Measurements from ENCODE around the gene VPS26C. TPM values are rescaled to one million over a fixed set of nuclear protein-coding genes. Genes with fewer than 3 reads are reported as not detected.
"Not testable (repeated sequence)": the region's sequence is repeated elsewhere in the genome, so short reads cannot be mapped to it uniquely, and the experiment has no call there.

The VPS26C gene
- 10 to 100 TPM; 96.2 to 98.7 TPM for total RNA-seq

DNA sequence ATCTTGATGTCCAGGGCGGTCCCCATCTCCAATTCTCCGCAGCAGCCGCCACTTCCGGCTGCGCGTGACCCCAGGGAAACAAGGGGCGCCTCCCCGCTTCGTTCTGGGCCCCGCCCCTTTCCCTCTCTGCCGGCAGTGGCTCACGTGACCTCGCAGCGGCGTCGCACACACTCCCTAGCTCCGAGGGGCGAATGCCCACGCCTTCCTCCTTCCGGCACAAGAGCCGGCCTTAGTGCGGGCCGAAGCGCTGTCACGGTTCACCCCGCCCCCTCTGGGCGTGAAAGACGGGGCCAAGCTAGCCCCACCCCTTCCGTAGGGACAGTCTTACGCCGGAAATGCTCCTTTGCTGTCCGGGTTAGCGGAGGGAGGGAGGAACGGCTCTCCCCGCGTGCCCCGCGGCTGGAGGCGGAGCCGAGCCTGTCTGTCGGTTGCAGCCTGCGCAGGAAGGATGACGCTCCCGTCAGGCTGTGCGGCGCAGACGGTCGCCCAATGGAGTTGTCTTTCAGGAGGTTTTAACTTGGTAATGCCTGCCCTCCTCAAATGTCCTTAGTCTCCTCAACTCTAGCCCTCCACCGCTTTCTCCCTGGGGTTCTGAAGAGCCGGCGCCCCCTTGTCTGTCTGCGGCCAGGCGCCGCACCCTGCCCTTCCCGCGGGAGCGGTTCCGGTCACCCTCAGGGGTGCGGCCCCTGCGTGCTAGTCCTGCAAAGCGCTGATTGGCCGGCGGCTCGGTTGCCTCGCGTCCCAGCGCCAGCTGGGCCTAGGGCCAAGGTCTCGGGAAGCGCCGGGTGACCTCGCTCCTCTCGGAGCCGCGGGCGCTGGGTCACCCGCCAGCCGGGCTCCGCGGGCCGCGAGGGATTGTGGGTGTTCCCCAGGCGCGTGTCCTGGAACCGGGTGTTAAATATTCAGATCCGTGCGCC is at the start of gene VPS26C:
Gene VPS26C, minus strand, starts transcription at position 66 of the 917 bp plus-strand sequence. Its CDS starts 40 bp downstream, at position 26.
- peak within 1 kb of the TSS; percentile 95 for H3K4me3 Mint-ChIP-seq
- peak; percentile 94 for ATAC-seq
- ChIA-PET CTCF (interaction anchor here (0.6 to 2.4 kb wide), 8 partner anchors 9 to 300 kb away, joined by 3 to 8 read pairs (median 3); no protein-coding TSS in a partner anchor), POLR2A (interaction anchor here (0.8 to 4.1 kb wide), 18 partner anchors 9 to 297 kb away, joined by 3 to 55 read pairs (median 6); partner anchors contain the start of gene DYRK1A)
- peaks cover 40% of the 10 kb centered on the region for H3K4me1 Mint-ChIP-seq (ENCODE audit: low read depth)
- peaks cover 32% of the 10 kb centered on the region for H3K36me3 Mint-ChIP-seq (ENCODE audit: low read depth)
- no peaks in the 10 kb centered on the region for H3K9me3 Mint-ChIP-seq (ENCODE audit: insufficient read depth)
- no peaks in the 10 kb centered on the region for H3K27me3 Mint-ChIP-seq (ENCODE audit: low read depth)
- H3K27ac Mint-ChIP-seq: peak within 1 kb of the TSS; percentile 99
- DNase-seq: peak; percentile 99

DNA sequence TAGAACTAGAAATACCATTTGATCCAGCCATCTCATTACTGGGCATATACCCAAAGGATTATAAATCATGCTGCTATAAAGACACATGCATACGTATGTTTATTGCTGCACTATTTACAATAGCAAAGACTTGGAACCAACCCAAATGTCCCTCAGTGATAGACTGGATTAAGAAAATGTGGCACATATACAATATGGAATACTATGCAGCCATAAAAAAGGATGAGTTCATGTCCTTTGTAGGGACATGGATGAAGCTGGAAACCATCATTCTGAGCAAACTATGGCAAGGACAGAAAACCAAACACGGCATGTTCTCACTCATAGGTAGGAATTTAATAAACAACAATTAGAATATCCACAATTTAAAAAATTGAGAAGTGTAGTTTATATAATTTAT is 48.9 kb upstream of the VPS26C start:
- H3K9me3 Mint-ChIP-seq (ENCODE audit: insufficient read depth); H3K36me3 Mint-ChIP-seq (ENCODE audit: low read depth); H3K4me1 Mint-ChIP-seq (ENCODE audit: low read depth); H3K27ac Mint-ChIP-seq; POLR2A ChIA-PET; DNase-seq; ATAC-seq; CTCF ChIA-PET; H3K4me3 Mint-ChIP-seq: not testable (repeated sequence)
- peaks cover 13% of the 10 kb centered on the region for H3K27me3 Mint-ChIP-seq (ENCODE audit: low read depth)

DNA sequence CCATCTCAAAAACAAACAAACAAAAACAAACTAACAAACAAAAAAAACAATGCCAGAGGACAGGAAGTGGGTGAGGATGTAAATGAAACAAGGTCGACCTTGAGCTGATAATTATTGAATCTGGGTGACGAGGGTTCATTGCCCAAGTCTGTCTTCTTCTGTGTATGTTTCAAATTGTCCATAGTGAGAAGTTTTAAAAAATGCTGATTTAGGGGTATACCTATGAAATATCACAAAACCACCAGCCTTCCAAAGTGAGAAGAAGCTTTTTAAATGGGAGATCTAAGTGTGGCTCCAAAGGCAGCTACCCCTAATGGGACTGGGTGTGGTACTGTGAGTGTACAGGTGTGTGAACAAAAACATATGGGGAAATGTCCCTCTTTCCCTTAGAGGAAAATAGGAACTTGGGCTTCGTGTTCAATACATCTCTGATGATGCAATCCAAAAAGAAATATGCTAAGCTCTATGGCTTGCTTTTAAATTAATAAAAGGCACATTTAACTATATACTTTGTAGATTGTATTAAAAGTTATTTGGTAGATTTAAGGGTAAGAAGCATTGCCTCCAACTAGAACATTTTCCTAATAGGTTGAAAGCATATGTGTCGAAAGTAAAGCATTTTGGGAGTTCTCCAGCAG is 33.1 kb upstream of the VPS26C start:
- Mint-ChIP-seq H3K27me3 (ENCODE audit: low read depth) (no peaks in the 10 kb centered on the region), H3K4me3 (no peak overlapping the region), H3K9me3 (ENCODE audit: insufficient read depth) (no peaks in the 10 kb centered on the region), H3K36me3 (ENCODE audit: low read depth) (no peaks in the 10 kb centered on the region), H3K27ac (no peak overlapping the region), H3K4me1 (ENCODE audit: low read depth) (no peaks in the 10 kb centered on the region)
- POLR2A ChIA-PET: no interaction called here
- CTCF ChIA-PET: interaction anchor here (0.6 kb wide), 2 partner anchors 8 to 17 kb away, joined by 3 to 4 read pairs; no protein-coding TSS in a partner anchor
- ATAC-seq: no peak
- no peak for DNase-seq

DNA sequence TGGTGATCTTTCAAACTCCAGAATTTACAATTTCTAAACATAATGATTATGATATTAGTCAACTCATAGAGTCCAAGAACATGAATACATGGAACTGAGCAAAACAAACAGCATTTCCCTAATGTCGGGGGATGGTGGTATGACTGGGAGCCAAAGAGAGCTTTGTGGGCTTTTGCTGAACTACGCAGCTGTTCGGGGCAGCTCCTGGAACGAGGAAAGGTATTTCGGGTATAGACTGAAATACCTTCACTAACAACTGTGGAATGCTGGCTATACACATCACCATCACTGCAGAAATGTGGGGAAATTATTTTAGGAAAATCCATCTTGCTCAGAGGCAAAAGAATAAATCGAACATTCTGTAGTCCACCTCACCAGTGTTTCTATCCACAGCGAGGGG is 30.2 kb upstream of the VPS26C start:
- CTCF ChIA-PET: no interaction called here
- POLR2A ChIA-PET: no interaction called here
- H3K36me3 Mint-ChIP-seq (ENCODE audit: low read depth): no peaks in the 10 kb centered on the region
- H3K4me3 Mint-ChIP-seq: no peak overlapping the region
- ATAC-seq (no peak), DNase-seq (no peak)
- H3K4me1 Mint-ChIP-seq (ENCODE audit: low read depth): no peaks in the 10 kb centered on the region
- H3K27me3 Mint-ChIP-seq (ENCODE audit: low read depth): no peaks in the 10 kb centered on the region
- H3K9me3 Mint-ChIP-seq (ENCODE audit: insufficient read depth): no peaks in the 10 kb centered on the region
- no peak overlapping the region for H3K27ac Mint-ChIP-seq

DNA sequence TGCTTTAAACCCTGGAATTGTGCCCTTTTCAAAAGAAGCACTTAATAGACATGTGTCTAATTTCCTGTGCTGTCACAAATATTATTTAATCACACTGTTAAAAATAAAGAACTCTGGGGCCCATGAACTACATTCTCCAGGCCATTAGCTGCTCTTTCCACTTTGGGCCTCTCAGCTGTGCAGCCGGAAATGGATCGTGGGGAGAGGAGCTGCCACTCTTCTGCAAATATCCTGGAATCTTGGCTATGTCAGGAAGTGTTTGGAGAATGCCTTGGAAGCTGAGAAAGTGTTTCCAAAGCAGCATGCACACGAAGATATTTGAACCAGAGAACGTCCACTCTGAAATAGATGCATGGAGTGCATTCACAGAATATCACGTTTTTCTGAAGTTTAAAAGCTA is 27.5 kb upstream of the VPS26C start:
- Mint-ChIP-seq H3K36me3 (ENCODE audit: low read depth) (no peaks in the 10 kb centered on the region), H3K27me3 (ENCODE audit: low read depth) (no peaks in the 10 kb centered on the region), H3K4me1 (ENCODE audit: low read depth) (no peaks in the 10 kb centered on the region), H3K9me3 (ENCODE audit: insufficient read depth) (no peaks in the 10 kb centered on the region), H3K4me3 (no peak overlapping the region), H3K27ac (no peak overlapping the region)
- ChIA-PET POLR2A (no interaction called here), CTCF (interaction anchor here (1.8 kb wide), 1 partner anchor 20 kb away, joined by 4 read pairs; no protein-coding TSS in a partner anchor)
- ATAC-seq (no peak), DNase-seq (no peak)

DNA sequence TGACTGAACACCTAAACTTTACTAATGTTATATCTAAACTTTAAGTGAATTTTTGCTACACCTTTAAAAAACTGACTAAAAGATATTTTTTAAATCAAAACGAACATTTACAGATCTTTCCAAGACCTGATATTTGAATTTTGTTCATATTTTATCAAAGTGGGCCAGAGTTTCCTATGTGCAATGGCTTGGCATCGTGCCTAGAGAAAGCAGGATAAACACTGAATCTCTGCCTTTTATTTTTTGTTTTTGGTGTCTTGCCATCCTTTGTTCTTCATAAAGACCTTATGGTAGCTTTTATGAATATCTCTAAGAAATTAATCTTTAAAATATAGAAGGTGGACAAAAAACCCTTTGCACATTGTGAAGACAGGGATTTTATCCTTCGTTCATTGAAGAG is 25.8 kb upstream of the VPS26C start:
- no peaks in the 10 kb centered on the region for H3K9me3 Mint-ChIP-seq (ENCODE audit: insufficient read depth)
- no peaks in the 10 kb centered on the region for H3K27me3 Mint-ChIP-seq (ENCODE audit: low read depth)
- no peak for ATAC-seq
- POLR2A ChIA-PET: no interaction called here
- no peaks in the 10 kb centered on the region for H3K36me3 Mint-ChIP-seq (ENCODE audit: low read depth)
- H3K27ac Mint-ChIP-seq: no peak overlapping the region
- CTCF ChIA-PET: no interaction called here
- no peak for DNase-seq
- no peaks in the 10 kb centered on the region for H3K4me1 Mint-ChIP-seq (ENCODE audit: low read depth)
- no peak overlapping the region for H3K4me3 Mint-ChIP-seq

DNA sequence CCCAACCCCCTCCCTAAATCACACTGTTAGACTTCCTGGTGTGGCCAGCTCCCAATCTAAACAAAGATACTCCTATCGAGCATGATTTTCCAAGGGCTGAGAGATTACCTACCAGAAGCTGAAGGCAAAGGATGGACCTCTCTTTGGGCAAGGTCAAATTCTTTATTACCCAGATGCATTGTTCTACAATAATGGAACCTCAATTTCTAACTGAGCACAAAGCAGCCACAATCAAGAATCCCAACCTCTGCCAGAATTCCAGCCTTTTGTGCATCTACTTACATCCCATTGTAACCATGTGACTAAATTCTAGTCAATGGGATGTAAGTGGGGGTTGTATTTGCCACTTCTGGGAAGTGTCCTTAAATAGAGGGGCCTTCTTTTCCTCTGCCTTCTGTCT is 24.9 kb upstream of the VPS26C start:
- DNase-seq (no peak), ATAC-seq (no peak)
- ChIA-PET CTCF (interaction anchor here (0.6 kb wide), 1 partner anchor 9 kb away, joined by 4 read pairs; no protein-coding TSS in a partner anchor), POLR2A (no interaction called here)
- Mint-ChIP-seq H3K9me3 (ENCODE audit: insufficient read depth) (no peaks in the 10 kb centered on the region), H3K4me3 (no peak overlapping the region), H3K4me1 (ENCODE audit: low read depth) (no peaks in the 10 kb centered on the region), H3K27ac (no peak overlapping the region), H3K27me3 (ENCODE audit: low read depth) (no peaks in the 10 kb centered on the region), H3K36me3 (ENCODE audit: low read depth) (no peaks in the 10 kb centered on the region)

DNA sequence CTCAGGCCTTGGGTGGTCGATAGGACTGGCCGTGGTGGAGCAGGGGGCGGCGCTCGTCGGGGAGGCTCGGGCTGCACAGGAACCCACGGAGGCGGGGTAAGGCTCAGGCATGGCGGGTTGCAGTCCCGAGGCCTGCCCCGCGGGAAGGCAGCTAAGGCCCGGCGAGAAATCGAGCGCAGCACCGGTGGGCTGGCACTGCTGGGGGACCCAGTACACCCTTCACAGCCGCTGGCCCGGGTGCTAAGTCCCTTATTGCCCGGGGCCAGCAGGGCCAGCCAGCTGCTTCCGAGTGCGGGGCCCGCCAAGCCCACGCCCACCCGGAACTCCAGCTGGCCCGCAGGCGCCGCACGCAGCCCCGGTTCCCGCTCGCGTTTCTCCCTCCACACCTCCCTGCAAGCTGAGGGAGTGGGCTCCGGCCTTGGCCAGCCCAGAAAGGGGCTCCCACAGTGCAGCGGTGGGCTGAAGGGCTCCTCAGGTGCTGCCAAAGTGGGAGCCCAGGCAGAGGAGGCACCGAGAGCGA is 16.1 kb upstream of the VPS26C start:
- POLR2A ChIA-PET: interaction anchor here (0.7 kb wide), 1 partner anchor 281 kb away, joined by 4 read pairs; no protein-coding TSS in a partner anchor
- not testable (repeated sequence) for DNase-seq; H3K36me3 Mint-ChIP-seq (ENCODE audit: low read depth); H3K27ac Mint-ChIP-seq; H3K4me1 Mint-ChIP-seq (ENCODE audit: low read depth); H3K9me3 Mint-ChIP-seq (ENCODE audit: insufficient read depth); ATAC-seq; H3K4me3 Mint-ChIP-seq; H3K27me3 Mint-ChIP-seq (ENCODE audit: low read depth)
- CTCF ChIA-PET: interaction anchor here (0.6 kb wide), 1 partner anchor 17 kb away, joined by 3 read pairs; no protein-coding TSS in a partner anchor

DNA sequence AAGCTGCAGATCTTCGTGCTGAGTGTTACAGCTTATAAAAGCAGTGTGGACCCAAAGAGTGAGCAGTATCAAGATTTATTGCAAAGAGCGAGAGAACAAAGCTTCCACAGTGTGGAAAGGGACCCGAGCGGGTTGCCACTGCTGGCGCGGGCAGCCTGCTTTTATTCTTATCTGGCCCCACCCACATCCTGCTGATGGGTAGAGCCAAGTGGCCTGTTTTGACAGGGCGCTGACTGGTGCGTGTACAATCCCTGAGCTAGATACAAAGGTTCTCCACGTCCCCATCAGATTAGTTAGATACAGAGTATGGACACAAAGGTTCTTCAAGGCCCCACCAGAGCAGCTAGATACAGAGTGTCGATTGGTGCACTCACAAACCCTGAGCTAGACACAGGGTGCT is 15.5 kb upstream of the VPS26C start:
- DNase-seq: peak; percentile 44
- Mint-ChIP-seq H3K4me3 (peak overlapping the region; percentile 74), H3K27ac (peak overlapping the region; percentile 86)
- H3K9me3 Mint-ChIP-seq (ENCODE audit: insufficient read depth); ATAC-seq; H3K4me1 Mint-ChIP-seq (ENCODE audit: low read depth); H3K27me3 Mint-ChIP-seq (ENCODE audit: low read depth); H3K36me3 Mint-ChIP-seq (ENCODE audit: low read depth): not testable (repeated sequence)
- CTCF ChIA-PET: interaction anchor here (0.6 kb wide), 1 partner anchor 18 kb away, joined by 3 read pairs; no protein-coding TSS in a partner anchor
- POLR2A ChIA-PET: interaction anchor here (0.7 to 0.8 kb wide), 2 partner anchors 49 to 281 kb away, joined by 3 to 4 read pairs; no protein-coding TSS in a partner anchor

DNA sequence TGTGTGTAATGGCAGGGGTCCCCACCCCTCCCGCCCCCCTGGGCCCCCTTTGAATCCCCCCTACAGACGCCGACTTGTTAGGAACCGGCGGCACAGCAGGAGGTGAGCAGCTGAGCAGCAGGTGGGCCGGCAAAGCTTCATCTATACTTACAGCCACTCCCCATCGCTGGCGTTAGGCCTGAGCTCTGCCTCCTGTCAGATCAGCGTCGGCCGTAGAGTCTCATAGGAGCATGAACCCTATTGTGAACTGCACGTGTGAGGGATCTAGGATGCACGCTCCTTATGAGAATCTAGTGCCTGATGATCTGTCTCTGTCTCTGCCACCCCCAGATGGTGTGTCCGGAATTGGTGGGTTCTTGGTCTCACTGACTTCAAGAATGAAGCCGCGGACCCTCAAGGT is 14.9 kb upstream of the VPS26C start:
- H3K36me3 Mint-ChIP-seq (ENCODE audit: low read depth): no peaks in the 10 kb centered on the region
- ChIA-PET CTCF (no interaction called here), POLR2A (interaction anchor here (0.8 to 1.0 kb wide), 2 partner anchors 49 to 83 kb away, joined by 3 to 4 read pairs; no protein-coding TSS in a partner anchor)
- peaks cover 3% of the 10 kb centered on the region for H3K27me3 Mint-ChIP-seq (ENCODE audit: low read depth)
- peak overlapping the region; percentile 74 for H3K4me3 Mint-ChIP-seq
- no peaks in the 10 kb centered on the region for H3K9me3 Mint-ChIP-seq (ENCODE audit: insufficient read depth)
- peak overlapping the region; percentile 86 for H3K27ac Mint-ChIP-seq
- ATAC-seq (peak; percentile 90), DNase-seq (peak; percentile 41)
- peaks cover 6% of the 10 kb centered on the region for H3K4me1 Mint-ChIP-seq (ENCODE audit: low read depth)

DNA sequence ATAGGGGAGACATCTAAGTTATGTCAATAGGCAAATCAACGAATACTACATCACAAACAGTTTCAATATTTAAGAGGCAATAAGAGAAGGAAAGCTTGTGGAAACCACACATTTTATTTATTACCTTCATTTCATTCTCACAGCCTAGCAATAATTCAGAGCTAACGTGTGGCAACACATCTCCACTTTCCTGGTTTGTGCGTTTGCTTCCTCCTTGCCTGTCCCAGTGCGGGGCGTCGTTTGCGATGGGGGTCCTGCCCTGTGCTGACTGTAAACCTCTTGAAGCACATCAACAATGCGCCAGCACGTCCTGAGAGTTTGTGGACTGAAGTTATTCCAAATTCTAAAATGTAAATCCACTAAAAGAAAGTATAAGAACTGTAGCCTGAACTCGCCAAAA is 14.4 kb upstream of the VPS26C start:
- POLR2A ChIA-PET: interaction anchor here (0.8 to 1.0 kb wide), 2 partner anchors 48 to 84 kb away, joined by 3 to 4 read pairs; no protein-coding TSS in a partner anchor
- Mint-ChIP-seq H3K27me3 (ENCODE audit: low read depth) (peaks cover 3% of the 10 kb centered on the region), H3K36me3 (ENCODE audit: low read depth) (no peaks in the 10 kb centered on the region), H3K4me1 (ENCODE audit: low read depth) (peaks cover 6% of the 10 kb centered on the region), H3K27ac (no peak overlapping the region), H3K9me3 (ENCODE audit: insufficient read depth) (no peaks in the 10 kb centered on the region), H3K4me3 (peak overlapping the region; percentile 53)
- ATAC-seq: no peak
- CTCF ChIA-PET: no interaction called here
- no peak for DNase-seq

All from activated CD8-positive, alpha-beta T cell treated with anti-CD3 and anti-CD28 coated beads, Interleukin-2, amount 10 ng/mL, durations not matched to agents 7 days and 5 days (primary cell).